ENCODE data around the gene C1QTNF12.

Gene C1QTNF12

DNA sequence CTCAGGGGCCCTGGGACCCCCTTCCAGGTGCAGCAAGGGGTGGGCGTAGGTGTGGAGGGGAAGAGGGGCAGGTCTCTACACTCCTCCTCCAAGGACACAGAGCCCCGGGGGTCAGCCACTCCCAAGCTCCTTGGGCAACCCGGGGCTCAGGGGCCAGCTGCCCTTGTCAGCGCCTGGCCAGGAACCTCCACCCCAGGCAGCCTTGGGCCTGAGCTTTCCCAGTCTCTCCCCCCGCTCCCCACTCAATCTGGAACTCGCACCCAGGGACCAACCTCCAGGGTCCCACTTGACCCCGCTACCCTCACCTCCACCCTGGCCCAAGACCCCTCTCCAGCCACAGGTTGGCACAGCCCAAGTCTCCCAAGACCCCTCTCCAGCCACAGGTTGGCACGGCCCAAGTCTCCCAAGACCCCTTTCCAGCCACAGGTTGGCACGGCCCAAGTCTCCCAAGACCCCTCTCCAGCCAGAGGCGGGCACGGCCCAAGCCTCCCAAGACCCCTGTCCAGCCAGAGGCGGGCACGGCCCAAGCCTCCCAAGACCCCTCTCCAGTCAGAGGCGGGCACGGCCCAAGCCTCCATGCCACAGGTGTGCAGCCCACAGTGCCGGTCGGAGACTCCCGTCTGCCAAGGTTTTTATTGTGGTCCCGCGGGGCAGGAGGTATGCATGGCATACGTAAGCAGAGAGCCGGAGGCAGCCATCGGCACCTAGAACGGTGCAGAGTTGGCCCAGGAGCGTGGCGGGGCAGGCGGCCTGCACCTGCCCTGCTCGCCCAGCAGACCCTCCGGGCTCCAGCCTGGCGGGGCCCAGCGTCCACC lies 35.6 kb downstream of the C1QTNF12 start:
- no peak for DNase-seq

DNA sequence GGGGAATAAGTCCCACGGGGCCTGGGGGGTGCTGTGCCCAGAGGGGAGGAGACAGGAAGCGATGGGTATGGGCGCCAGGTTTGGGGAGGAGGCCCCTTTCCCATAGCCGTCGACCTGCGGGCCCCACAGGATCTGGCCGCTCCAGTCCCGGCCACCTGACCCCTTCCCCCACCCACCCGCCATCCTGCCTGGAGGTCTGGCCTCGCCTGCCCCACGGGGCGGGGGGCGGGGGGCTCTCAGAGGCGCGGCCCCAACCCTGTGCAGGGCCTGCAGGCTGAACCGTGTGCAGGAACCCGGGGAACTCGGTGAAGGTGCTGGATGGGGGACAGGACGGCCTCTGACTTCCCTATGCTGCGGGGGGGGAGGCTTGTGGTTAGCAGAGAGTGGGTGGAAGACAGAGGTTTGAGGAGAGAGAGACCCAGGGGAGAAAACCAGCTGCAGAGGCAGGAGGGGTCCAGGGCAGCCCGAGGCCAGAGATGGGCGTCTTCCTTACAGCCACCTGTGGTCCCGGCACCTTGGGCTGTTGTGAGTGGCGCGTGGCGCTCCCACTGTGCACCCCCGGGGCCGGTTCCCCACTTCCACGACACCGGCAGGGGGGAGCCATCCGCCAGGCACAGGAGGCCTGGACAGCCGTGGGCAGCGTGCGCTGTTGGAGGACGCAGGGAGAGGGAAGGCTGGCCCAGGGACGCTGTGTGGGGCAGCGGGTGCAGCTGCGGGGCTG lies 37.6 kb downstream of the C1QTNF12 start:
- no peak for DNase-seq

DNA sequence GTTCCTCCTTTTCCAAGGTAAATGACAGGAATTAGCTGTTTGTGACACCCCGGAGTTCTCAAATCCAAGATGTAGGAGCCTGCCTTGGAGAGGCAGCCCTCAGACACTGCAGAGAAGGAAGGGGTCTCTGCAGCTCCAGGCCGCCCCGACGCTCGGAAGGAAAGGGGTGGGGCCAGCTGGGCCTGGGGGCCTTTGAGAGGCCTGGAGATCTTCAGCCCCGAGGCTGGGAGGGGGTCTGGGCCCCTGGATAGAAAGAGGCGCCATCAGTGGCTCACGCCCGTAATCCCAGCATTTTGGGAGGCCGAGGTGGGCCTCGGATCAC lies 39.0 kb downstream of the C1QTNF12 start:
- no peak for DNase-seq

DNA sequence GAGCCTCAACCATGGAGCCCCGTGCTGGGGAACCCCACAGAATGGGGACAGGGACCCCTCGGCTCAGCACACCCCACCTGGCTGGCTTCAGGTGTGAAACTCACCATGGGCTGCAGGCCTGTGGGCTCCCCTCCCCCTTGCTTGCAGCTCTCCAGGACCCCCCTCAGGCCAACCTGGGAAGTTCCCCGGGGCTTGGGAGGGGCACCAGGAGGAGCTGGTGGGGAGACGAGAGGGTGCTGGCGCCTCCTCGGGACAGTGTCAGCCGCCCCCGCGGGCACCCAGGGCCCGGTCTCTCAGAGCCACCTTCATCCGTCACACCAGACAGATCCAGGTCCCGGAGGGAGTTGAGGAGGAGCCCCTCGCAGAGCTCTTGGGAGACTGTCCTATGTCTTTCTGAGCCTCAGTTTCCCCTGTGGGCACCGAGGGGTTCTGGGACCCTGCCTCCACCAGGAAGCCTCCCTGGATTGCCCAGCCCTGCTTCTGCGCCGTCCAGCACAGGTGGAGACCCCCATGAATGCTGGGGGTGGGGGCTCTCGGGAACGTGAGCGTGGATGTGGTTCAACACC lies 39.5 kb downstream of the C1QTNF12 start:
- no peak for DNase-seq

DNA sequence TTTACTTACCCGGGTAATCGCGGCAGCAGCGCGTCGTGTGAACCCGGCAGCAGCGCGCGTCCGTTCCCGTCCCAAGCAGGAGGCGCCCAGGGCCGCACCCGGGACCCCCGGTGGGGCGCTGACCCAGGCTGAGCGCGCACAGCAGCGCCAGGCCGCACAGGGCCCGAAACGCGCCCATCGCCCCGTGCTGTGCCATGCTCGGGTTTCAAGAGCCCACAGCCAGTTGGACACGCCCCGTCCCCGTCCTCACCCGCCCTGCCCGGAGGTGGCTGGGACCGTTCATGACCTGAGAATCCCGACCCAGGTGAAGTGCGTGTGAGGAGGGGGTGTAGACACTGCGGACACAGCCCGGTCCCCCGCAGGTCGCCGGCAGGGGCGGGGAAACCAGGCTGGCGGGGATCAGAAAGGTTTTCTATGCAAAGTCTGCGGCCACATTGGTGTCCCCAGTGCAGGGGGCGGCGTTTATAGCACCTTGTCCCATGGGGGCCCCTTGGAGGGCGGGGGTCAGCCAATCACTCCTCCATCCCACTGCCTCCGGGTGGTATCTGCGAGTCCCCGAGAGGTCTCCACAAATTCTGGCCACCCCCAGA lies 40.1 kb downstream of the C1QTNF12 start, which contains the start of gene TNFRSF18:
Gene TNFRSF18, minus strand, starts transcription at position 217 of the 590 bp plus-strand sequence. Its CDS starts 21 bp downstream, at position 196.
- no peak for DNase-seq

DNA sequence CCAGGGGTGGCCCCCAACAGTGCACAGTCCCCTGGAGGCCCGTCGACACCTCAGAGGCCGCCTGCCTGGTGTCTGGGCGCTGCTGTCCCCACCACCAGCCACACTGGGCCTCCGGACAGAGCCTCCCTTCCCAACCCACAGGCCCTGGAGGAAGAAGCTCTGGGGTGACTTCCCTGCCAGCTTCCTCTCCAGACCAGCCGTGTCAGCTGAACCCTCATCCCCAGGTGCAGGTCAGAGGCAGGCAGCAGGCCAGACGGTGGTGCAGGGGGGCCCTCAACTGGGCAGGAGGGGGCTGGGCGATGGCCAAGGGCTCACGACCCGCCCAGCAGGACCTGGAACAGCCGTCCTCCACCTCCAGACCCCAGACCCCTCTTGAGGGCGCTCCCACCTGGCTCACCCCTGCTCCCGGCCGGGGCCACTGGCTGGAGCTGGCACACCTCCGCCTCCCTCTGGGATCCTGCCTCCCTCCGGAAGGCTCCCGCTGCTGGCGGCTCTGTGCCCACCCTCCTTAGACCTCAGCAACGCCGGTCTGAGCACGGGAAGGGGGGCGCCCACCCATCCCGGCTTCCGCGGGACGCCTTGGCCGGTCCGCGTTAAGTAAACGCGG lies 40.6 kb downstream of the C1QTNF12 start:
- no peak for DNase-seq

DNA sequence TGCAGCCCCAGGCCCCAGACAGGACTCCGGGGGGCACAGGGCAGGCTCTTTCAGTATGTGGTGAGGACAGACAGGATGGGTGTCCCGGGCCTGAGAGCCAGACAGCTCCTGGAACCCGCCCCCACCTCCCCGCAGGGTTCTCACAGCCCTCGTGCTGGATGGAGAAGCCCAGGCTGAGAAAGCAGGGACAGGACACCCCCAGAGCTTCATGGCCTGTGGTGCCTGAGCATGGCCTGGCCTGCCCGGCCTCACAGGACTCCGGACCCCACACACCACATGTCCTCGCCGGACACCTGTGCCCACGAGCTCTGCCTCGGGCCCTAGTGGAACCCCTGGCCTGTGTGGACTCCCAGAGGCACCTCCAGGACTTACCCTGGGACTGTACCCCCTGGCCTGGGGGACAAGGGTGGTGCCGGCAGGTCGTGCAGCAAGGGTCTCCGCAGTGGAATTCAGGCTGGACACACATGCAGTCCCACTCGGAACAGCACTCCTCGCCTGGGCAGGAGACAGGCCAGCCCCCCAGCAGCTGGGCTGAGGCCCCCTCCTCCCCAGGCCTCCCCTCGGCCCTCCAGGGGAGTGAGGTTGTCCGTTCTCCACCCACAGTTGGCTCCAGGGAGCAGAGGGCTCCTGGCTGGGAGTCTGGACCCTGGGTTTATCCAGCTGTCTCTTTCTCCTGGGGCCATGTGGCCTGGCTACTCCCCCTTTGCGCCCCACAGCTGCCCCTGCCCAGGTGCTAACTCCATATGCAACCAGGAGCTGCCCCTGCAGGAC lies 41.3 kb downstream of the C1QTNF12 start:
- no peak for DNase-seq

DNA sequence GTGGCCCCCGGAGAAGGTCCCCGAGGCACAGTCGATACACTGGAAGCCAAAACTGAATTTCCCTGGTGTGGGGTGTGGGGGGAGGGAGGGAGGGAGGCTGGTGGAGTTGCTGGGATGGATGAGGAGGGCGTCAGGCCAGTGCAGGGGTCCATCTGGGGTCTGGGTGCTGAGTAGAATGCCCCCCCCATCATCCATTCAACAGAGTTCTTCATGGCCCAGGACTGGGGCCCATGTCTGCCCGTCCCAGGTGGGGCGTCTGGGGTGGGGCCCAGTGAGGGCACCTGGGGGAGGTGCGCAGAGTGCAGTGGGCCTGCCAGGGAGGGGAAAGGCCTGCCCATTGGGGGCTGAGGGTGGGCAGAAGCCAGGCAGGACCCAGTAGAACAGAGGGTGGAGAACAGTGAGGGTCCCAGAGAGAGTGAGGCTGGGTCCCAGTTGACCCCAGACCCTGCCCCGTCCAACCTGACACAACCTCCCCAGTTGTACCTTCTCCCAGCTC lies 42.0 kb downstream of the C1QTNF12 start:
- DNase-seq: no peak

DNA sequence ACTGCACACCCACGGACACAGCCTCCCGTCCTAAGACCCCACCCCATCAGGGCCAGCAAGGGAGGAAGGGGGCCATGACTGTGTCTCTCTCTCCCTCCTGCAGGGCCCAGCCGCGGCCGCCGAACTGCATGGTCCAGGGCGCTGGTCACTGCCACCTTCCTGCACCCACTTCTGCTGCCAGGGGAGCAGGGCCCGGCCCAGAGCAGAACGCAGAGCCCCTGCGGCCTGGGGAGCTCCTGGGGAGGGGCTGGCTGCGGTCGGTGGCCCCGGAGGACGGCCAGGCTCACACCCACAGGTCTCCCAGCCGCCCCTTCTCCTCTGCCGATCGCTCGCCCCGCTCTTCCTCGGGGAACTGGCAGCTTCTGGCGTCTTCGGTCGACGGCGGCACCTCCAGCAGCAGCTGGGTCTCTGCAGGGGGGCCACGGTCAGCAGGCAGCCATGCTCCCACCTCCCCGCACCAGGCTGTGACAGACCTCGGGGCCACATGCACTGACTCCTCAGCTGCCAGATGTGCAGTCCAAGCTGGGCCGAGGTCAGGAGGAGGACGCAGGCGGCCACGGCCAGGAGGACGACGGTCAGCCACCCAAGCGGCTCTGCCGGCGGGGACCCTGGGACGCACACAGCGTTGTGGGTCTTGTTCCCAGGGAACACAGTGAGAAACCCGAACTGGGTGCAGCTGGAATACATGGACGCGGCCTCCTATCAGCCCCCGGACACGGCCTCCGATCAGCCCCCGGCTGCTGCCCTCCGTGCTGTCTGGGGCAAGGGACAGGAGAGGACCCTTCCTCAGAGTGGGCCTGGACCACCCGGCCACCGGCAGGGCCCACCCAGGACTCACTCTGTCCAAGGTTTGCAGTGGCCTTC lies 42.7 kb downstream of the C1QTNF12 start:
- DNase-seq: no peak

DNA sequence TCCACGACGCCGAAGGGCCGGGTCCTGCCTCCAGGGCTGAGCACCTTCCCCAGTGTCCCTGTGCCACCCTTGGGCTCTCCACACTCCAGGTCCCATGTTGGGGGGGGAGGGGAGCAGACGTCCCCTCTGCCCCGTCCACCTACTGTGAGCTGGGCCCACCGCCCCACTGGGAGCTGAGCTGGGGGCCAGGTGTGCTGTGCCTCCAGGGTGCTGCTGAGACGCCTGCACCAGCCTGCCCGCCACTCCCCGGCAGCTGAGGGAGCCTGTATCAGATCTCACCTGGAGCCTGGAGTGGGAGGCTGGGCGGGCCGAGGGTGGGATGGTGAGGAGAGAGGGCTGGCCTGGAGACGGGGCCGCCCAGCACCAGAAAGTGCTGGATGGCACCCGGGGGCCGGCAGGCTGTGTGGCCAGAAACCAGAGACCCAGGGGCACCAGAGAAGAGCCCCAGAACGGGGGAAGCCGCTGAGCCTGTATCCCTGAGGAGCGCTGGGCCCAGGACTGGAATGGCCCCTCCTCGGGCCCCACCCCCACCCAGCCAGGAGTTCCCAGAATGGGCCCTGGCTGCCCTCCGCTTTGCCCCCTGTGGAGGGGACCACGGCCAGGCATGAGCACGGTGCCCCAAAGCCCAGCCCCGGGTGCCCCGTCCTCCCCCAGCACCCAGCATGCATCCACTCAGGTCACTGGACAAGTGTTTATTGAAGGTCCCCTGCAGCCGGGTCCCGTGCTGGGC lies 43.5 kb downstream of the C1QTNF12 start:
- no peak for DNase-seq

DNA sequence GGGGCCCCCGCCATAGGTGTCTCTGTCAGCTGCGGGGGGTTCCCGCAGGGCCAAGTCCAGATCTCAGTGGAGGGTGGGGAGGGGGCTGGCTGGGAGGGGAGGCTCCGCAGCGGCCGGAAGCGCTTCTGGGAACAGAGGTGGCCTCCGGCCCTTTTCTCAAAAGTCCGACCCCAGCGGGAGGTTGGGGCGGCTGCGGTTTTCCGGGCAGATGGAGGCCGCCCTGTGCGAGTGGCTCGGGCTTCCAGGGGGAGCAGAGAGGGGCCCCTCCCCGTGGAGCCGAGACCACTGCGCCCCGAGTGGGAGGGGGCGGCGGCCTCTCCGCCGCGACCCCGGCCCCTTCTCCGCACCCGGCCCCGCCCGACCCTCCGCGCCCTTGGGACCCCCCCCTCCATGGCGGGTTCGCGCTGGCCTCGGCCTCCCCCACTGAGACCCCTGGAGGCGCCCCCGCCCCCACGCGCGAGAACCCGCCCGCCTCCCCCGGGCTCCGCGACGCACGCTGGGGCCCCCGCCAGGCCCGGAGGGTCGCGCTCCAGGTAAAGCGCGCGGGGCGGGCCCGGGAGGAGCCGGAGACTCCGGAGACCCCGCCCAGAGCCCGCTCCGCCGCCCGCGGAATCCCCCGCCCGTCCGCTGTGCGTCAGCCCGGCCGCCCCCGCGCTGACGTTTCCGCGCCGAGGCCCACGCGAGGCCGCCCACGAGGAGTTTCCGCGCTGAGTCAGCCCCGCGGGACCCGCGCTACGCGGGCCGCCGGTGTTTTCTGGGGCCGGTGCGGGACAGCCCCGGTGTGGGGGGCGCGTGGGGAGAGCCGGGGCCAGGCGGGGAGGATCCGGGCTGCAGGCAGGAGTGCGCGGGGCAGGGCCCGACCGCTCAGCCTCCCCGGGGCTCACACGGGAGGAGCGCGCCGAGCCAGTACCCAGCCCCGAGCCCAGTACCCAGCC lies 45.4 kb downstream of the C1QTNF12 start:
- DNase-seq: peak; percentile 41 to 54

DNA sequence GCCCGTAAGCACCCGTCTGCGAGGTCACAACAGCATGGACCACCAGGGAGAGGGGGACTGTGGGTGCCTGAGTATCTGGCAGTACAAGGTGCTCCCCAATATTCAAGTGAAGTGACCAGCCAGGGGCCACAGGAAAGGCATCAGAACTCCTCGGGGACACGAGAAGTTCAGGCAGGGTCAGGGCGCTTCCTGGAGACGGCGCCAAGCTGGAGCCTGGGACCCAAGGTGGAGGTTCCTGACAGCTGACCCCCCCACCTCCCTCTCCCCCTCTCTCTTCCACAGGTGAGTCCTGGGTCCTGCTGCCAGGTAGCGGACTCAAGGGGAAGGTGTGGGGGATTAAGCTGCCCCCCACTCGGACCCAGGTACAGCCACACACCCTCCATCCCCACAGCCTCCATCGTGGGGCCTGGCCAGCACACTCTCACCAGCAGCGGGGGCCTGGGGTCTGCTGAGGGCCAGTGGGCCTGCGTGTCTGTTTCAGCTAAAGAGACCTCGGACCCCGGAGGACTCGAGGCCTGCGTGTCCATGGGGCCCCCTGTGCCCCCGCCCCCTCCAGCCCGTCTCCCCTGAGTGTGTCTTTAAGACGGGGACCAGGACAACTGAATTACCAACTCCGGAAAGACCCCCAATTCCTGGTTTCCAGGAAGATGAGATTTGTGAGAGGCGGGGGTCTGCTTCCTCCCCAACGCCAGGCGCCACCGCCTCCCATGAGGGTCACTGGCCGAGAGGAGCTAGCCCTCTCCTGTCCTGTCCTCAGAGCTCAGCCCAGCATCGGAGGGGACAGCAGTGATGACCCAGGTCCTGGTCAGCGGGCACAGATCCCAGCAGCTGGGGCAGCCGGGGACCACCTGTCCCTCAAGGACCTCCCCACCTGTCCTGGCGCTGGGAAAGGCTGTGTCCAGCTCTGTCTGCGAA lies 46.3 kb downstream of the C1QTNF12 start:
- DNase-seq: no peak

DNA sequence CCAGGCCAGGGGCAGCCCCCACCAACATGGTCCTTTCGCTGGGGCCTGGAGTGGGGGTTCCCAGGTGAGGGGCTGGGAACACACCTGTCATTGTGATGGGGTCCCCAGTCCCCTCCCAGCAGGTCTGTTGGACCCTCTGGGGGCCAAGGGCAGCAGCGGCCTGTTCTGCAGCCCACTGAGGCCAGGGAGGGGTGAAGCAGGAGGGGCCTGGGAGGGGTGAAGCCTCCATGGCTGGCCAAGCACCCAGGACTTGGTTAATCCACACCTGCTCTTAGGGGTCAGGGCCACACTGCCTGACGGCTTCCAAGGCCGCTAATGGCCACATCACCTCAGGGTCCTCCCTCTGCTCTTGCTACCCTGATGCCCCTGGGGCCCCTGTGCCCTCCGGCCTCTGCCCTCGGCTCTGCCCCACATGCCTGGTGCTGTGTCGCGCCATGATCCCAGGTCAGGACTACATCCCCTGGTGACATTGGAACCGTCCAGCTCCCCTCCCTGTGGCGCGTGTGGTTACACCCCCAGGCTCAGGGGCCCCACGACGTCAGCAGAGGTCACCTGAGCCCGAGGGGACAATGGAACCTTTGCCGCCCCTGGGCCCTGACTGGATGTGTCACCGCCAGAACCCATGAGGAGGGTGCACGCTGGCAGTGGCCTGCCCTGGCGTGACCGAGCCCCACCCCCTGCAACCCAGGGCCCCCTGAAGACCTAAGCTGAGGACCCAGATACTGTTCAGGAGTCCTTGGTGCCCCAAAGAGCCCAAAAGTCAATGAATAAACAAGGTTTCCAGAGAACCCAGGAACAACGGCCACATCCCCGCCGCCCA lies 47.2 kb downstream of the C1QTNF12 start:
- no peak for DNase-seq

DNA sequence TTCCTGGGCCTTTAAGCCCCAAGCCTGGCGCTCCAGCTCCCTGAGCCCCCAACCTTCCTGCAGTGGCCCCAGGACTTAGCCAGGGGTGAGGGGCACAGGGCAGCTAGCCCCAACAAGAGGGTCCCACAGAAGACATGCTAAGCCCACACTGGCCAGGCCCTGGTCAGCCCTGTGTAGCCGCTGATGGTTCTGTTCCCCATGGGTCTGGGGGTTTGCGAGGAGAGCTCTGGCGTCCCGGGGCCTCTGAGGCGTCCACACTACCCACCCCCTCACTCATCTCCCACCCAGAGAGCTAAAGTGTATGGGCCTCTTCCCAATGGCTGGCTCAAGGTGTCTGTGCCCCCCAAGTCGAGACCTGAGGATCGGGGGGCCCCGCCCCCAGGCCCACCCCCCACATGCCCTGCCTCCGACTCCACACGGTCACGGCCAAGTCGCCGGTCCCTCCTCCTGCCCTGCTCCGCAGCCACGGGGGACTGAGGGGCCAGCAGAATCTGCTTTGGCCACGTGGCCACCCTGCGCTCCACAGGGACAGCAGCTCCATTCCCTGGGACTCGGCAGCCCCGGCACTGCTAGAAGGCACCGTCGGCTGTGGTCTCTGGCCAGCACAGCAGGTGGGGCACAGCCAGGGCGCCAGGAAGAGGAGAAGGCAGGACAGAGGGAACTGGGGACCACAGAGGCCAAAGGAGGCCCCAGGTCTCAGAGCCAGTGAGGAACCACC lies 47.9 kb downstream of the C1QTNF12 start:
- no peak for DNase-seq

DNA sequence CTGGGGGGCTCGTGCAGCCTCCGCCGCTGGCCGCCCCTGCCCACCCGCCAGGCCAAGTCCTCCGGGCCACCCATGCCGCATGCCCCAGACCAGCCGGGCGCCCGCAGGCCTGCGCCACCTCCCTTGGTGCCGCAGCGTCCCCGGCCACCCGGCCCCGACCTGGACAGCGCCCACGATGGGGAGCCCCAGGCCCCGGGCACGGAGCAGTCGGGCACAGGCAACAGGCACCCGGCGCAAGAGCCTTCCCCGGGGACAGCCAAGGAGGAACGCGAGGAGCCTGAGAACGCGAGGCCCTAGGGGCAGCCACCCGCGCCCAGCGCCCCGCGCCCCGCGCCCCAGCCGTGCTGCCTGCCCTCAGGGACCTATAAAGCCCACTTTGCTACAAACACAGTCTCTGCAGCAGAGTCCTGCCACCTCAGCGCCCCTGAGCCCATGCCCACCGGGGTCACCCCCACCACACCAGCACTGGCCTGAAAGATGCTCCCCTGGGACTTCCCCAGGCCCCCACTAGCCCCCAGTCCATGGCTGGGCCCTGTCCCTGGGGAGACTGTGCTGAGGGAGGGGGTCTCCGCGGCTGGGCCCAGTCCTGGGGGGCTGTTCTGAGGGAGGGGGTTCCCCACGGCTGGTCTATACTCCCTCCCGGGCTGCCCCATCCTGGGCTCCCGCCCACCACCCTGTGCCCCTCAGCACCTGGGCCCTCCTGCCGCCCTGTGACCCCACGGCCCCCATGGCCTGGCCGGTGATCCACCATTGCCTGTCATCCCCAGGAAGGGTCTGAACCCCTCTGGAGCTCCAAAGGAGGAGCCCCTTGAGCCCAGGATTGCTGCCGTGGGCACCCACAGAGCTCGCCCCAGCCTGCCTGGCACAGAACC lies 48.7 kb downstream of the C1QTNF12 start:
- no peak for DNase-seq

DNA sequence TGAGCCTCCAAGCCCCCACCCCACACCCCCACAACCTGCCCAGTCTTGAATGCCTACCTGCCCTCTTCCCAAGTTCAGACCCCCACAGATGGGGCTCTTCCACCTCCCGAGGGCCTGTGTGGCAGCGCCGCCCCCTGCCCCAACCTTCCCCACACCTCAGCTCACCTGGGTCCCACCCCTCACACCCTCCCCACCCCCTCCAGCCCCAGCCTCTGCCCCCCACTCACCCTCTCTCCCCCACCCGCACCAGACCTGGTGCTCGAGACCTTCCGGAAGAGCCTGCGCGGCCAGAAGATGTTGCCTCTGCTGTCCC lies 49.4 kb downstream of the C1QTNF12 start:
- no peak for DNase-seq
